Stimulated activated CD8-positive, alpha-beta memory T cell treated with anti-CD3 and anti-CD28 coated beads, Interleukin-12 subunit alpha, Interleukin-12 subunit beta, amount 100 ng/mL, for 24 hours (primary cell): Measurements from ENCODE around the gene MBP.

ENCODE experiments used
- DNase-seq: peaks from one replicate; pipeline ENCODE4 v3.0.0-alpha.2; 2020; ENCODE audit errors: extremely low read depth

The MBP gene

GRCh38 chr18:77151033-77151771 lies 18.6 kb upstream of the MBP start:
- no peak for DNase-seq

GRCh38 chr18:77150588-77150987 lies 18.0 kb upstream of the MBP start:
- DNase-seq = no peak

GRCh38 chr18:77148289-77148688 lies 15.7 kb upstream of the MBP start:
- DNase-seq = no peak

GRCh38 chr18:77147418-77147852 lies 14.9 kb upstream of the MBP start:
- no peak for DNase-seq

GRCh38 chr18:77146249-77147080 lies 13.9 kb upstream of the MBP start:
- no peak for DNase-seq

GRCh38 chr18:77145364-77145901 lies 12.8 kb upstream of the MBP start:
- no peak for DNase-seq

GRCh38 chr18:77144451-77145118 lies 12.0 kb upstream of the MBP start:
- no peak for DNase-seq

GRCh38 chr18:77144046-77144445 lies 11.5 kb upstream of the MBP start:
- no peak for DNase-seq

GRCh38 chr18:77143196-77143595 lies 10.6 kb upstream of the MBP start:
- DNase-seq = no peak

GRCh38 chr18:77141401-77142118 lies 9.0 kb upstream of the MBP start:
- no peak for DNase-seq

GRCh38 chr18:77140439-77141109 lies 8.0 kb upstream of the MBP start:
- no peak for DNase-seq

- no peak for DNase-seq
Measured at GRCh38 chr18:77140030-77140429, 7.4 kb upstream of the MBP start.

GRCh38 chr18:77139619-77140018 lies 7.0 kb upstream of the MBP start:
- no peak for DNase-seq

GRCh38 chr18:77138270-77138669 lies 5.7 kb upstream of the MBP start:
- DNase-seq = no peak

- no peak for DNase-seq
Measured at GRCh38 chr18:77137851-77138250, 5.3 kb upstream of the MBP start.

- no peak for DNase-seq
Measured at GRCh38 chr18:77136871-77137665, 4.5 kb upstream of the MBP start.

GRCh38 chr18:77136076-77136718 lies 3.6 kb upstream of the MBP start:
- no peak for DNase-seq

- no peak for DNase-seq
Measured at GRCh38 chr18:77135339-77136075, 2.9 kb upstream of the MBP start.

- no peak for DNase-seq
Measured at GRCh38 chr18:77134611-77135010, 2.0 kb upstream of the MBP start.
